ENCODE data around the gene ADD3.

ADD3 gene

DNA sequence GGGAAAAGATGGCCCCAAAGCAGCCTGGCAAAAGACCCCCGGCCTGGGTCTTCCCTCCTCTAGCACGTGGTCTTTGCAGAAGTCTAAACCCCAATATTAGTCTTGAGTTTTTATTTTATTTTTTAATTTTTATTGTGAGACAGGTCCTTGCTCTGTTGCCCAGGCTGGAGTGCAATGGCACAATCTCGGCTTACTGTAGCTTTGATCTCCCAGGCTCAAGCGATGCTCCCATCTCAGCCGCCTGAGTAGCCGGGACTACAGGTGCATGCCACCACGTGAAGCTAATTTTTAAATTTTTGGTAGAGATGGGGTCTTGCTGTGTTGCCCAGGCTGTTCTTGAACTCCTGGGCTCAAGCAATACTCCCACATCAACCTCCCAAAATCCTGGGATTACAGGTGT is 159.4 kb downstream of the ADD3 start:
- no peak for DNase-seq
- intact Hi-C loops (cut with DNase I): no loop called here

DNA sequence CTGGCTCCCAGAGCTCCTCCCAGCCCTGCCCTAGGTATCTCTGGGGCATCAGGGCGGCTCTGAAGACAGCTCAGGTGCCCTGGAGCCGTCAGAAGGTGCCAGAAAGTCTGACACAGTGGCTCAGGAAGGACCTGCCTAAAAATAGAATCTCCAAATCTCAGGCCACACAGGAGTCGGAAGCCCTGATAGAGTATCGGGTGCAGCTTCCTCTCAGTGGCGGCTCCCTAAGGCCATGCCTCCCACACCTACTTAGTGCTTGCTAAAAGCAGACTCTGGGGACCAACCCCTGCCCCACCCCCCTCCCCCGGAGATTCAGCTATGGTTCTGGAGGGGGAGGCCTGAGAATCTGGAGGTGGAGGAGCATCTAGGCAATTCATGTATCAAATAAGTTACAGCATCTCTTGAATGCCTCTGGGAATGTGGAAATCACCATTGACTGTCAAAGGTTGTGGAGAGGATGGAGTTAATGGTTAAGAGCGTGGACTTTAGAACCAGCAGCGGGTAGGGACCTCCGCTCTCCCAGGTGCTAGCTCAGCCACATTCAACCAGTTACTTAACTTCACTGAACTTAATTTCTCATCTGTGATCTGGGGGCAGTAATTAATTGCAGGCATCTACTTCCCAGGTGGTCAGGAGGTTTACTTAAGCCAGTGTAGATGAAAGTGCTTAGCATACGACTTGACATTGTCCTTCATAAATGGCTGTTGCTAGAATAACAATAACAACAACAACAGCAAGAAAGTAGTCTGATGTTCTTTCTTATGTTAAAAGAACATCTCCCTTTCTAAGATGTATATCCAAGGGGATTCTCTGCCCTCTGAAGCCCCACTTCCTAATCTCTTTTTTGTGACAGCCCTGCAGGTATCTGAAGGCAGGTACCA is 161.1 kb downstream of the ADD3 start:
- DNase-seq: no peak
- intact Hi-C loops (cut with DNase I): no loop called here

DNA sequence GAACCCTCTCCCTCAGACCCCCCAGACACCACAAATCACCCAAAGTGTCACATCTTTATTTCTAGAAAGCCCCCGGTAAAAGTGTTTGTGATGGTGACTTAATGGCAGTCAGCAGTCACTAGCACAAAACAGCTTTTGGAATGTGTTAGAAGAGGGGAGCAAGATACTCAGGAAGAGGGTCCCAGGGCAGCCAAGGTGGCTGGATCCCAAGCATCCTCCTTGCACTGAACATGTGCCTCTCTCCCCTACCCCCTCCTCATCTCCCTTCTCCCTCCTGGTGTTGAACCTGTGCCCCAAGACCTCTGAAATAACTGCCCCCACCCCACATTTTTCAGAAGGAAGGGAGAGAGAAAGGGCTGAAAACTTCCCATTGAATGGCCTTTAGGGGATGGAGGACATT is 161.8 kb downstream of the ADD3 start:
- intact Hi-C loops (cut with DNase I): no loop called here
- DNase-seq: no peak

DNA sequence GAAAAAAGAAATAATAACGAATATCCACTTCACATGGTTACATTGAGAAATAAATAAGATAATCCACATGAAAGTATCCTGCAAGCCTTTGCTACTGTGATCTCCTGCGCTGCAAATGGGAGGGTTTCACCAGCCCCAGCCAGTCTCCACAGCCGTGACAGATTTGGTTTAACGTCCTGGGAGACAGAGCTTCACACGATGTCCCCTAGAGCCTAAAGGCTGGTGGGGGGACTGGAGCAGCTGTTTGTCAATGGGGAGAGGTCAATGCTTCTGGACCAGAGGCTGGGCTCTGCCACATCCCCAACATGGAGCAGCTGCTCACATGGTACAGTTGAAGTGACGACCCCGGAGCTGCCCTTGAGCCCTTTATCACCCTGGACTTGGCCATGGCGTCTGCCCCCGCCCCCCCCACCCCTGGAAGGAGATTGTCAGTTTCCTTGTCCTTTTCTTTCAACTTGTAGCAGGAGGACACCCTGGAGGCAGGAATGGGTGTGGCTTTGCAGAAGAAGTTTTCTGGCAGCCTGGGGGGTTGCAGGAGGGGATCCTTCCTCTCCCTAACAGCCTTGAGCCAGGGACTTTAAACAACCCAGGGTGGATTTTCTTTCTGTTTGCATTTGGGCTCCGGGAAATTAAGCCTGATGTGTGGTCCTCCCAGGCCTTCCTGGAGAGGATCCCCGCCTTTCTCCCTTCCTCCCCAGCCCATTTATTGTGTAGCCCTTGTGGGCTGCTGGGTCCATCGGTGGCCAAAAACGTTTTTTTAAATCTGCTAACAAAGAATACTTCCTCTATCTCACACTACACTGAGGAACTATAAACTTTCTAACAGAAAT is 162.6 kb downstream of the ADD3 start:
- intact Hi-C loops (cut with DNase I): no loop called here
- DNase-seq: no peak

DNA sequence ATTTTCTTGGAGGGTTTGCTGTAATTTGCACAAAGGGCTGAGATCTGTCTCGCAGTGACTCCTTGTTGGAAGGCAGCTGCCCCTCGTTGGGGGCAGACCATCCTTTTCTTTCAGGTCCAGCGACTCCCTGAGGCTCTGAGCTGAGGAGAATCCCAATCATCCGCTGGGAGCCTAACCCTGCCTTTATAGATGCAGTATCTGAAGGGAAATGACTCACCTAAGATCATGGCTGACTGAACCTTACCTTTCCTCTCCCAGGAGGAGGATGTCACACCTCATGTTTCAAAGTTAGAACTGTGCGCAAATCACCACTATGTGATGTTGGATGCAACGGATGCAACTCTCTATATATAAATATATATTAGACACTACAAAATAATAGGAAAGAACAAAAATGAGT is 163.2 kb downstream of the ADD3 start:
- no peak for DNase-seq
- intact Hi-C loops (cut with DNase I): no loop called here

DNA sequence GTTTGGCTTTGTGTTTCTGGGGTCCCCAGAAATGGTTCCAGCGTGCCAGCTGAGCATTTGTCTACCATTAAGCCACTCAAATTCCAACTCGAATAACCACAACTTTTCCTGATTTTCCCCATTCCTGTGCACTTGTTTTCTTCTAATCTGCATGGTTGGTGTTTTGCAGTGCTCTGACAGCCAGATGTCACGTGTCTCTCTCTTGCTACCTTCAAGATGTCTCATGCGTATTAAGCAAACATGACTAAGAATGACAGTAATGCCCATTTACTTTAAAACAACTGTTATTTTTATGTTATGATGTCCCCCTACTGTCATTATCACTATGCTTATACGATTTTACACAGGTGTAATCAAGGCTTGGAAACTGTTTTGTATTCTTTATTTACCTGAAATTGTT is 164.4 kb downstream of the ADD3 start:
- no peak for DNase-seq
- intact Hi-C loops (cut with DNase I): no loop called here

DNA sequence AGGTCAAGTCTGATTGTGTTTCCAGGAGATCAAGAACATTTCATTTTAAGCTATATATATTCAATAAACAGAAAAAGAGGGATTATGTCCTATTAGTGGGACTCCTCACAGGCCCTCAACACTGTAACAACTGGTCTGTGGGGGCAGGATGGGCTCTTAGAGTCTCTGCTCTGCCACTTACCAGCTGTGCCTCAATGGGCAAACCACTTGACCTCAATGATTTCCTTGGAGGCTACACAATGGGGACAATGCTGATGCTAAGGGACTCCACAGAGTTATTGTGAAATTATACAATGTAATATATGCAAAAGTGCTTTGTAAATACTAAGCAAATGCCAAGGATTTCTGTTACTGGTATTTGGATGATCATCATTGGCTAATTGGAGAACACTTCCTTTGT is 166.4 kb downstream of the ADD3 start:
- intact Hi-C loops (cut with DNase I): no loop called here
- no peak for DNase-seq

DNA sequence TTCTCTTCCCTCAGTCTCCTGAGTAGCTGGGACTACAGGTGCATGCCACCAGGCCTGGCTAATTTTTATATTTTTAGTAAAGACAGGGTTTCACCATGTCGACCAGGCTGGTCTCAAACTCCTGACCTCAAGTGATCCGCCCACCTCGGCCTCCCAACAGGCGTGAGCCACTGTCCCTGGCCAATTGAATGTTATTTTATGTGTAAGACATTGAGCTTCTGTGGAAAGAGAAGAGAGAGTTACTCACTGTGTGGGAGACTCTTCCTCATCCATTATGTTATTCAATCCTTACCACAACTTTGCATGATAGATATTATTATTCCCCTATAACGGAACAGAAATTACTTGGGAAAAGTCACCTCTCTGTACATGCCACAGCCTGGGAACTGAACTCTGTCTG is 167.0 kb downstream of the ADD3 start:
- no peak for DNase-seq
- intact Hi-C loops (cut with DNase I): no loop called here

DNA sequence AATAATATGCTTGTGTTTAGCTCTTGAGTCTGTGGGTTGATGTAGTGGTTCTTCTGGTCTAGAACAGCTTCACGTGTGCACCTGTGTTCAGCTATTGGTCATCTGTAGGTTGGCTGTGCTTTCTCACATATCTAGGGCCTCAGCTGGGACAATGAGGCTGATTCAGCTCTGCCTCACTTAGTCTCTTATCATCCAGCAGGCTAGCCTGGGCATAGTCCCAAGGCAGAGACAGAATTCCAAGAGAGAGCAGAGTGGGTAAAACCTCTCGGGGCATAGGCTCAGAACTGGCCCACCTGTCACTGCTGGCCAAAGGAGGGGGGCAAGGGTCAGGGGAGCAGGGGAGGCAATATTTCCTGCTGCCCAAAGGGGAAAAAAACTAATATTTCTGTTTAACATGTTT is 167.6 kb downstream of the ADD3 start:
- DNase-seq: no peak
- intact Hi-C loops (cut with DNase I): no loop called here

DNA sequence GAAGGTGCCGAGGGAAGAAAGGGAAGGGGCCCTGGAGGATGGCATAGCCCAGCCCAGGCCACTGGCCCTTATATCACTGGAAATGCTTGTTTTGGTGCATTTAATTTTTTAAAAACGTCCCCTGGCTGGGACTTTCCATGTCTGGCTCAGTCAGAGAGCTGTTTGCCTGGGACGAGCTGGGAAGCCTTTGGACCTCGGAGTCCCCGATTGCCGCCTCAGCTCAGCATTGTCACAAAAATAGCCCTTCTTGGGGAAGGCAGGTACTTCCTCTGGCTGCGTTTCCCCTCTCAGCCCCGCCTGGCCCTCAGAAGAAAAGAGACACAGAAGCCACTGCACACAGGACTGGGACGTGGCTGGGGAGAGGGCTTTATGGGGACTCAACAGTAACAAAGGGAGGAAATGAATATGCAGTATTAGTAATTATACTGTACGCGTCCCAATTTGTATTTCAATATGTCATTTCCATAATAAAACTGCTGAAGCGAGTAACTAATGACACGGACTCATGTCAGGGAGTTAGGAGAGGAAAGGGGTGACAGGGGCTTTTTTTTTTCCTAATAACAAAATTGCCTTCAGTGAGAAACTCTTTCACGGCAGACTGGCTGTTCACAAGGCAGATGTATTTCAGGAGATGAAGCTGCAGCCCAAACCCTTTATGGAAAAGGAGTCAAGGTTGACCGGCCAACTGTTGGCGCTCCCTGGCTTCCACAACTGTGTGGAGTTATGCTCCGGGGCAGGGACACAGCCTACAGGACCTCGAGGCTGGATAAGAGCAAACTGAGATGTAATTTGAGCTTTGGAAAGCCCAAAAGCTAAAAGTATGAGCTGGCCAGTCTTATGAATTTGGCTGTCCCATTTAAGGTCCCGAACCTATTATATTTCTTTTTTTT is 168.6 kb downstream of the ADD3 start:
- intact Hi-C loops (cut with DNase I): no loop called here
- no peak for DNase-seq

DNA sequence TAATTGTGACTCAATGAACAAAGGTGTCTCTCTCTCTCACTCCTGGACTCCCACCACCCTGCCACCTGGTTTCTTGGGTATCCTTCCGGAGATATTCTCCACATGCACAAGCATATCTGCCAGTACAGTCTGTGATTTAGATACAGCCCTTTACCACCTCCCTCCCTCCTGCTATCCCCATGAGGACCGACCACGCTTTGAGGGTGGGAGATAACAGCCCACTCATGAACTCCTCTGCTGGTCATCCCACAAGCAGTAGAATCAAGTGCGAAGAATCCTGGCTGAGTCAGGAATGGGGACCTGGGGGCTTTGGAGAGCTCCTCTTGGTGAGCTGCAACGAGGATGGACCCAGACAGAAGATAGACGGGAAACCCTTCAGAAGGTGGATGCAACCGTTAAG is 171.4 kb downstream of the ADD3 start:
- intact Hi-C loops (cut with DNase I): no loop called here
- no peak for DNase-seq

DNA sequence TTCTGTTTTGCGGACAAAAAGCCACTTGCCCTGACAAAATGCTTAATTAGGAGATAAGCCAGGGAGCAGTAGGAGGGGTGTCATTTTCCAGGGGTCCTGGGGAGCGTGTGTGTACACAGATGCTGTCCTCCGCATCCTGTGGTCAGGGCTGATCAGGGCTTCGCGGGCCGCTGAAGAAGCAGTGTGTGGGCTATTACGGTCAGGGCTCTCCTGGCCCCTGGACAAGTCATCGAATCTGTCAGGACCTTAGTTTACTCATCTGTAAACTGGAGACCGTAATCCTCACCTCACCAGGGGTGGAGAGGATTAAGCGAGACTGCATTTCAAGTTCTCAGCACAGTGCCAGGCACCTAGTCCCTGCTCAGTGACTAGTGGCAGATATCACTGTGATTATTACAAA is 173.7 kb downstream of the ADD3 start:
- intact Hi-C loops (cut with DNase I): no loop called here
- DNase-seq: no peak

DNA sequence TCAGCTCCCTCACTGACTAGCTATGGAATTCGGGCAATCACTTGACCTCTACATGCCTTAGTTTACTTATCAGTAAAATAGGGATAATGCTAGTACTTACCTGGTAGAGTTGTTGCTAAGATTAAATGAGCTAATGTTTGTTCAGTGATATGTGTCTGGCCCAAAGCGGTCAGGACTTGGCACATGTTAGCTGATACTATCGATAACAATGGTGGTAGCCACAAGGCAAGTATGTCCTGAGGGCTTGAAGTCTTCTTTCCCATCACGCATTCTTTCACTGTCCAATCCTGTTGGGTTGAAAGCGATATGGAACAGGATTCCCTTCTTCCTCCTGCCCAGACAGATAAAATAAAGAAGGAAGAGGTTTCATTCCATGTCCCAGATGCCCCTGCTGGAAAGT is 174.1 kb downstream of the ADD3 start:
- intact Hi-C loops (cut with DNase I): no loop called here
- no peak for DNase-seq

DNA sequence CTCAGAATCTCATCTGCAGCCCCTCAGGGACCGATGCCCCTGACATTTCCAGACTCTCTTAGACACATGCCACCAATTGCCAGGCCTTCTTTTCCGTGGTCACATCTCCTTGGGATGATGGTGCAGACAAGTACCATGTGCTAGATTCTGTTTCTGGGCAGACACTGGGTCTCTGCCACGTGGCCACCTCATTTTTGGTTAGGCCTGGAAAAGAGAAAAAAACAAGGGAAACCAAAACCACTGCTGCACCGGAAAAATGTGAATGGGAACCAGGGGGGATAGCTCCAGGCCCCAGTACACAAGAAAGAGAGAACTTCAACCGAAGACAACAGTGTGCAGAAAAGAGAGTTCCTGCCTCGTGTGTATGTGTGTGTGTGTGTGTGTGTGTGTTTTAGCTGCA is 176.6 kb downstream of the ADD3 start:
- intact Hi-C loops (cut with DNase I): no loop called here

More for the DNA sequence above, 176.6 kb downstream of the ADD3 start:
- no peak for DNase-seq

Measured in posterior cingulate gyrus (tissue), 11 donors.